GM12892 (cell line): ENCODE measurements around the gene HUNK.

Experiments
- POLR2A ChIP-seq: IDR thresholded peaks from 2 replicates; pipeline ENCODE4 v1.6.1; 2011; ENCODE audit warnings: low read depth, low read length, control low read depth
- POLR2AphosphoS5 ChIP-seq: IDR thresholded peaks from 2 replicates; pipeline ENCODE4 v1.6.1; 2011; ENCODE audit warnings: low read depth, low read length, control low read depth
- TAF1 ChIP-seq: IDR thresholded peaks from 2 replicates; pipeline ENCODE4 v1.6.1; 2011; ENCODE audit warnings: low read depth, mild to moderate bottlenecking, control low read depth, low read length, borderline replicate concordance

DNA sequence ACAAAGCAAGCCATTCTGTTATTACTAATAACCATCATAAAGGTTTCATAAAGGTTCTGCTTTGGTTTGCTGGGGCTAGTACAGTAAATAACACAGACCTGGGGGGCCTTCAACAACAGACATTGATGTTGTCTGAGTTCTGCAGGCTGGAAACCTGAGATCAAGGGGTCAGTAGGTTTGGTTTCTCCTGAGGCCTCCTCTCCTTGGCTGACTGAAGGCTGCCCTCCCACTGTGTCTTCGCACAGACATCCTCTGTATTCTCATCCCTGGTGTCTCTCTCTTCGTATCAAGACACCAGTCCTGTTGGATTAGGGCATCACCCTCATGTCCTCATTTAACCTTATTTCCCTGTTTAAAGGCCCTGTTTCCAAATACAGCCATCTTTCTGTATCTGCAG lies 37.3 kb downstream of the HUNK start:
- TF ChIP-seq POLR2A (no peak), TAF1 (no peak), POLR2AphosphoS5 (no peak)
